GM21390 (cell line): Measurements from ENCODE around the gene EXOC3L4.
"Not testable (repeated sequence)": the region's sequence is repeated elsewhere in the genome, so short reads cannot be mapped to it uniquely, and the experiment has no call there.

Experiments
- ATAC-seq: cut with Tn5 transposase; IDR thresholded peaks from one replicate; pipeline ENCODE4 v1.9.1; 2021; ENCODE audit not compliant: unreplicated experiment

Gene EXOC3L4

DNA sequence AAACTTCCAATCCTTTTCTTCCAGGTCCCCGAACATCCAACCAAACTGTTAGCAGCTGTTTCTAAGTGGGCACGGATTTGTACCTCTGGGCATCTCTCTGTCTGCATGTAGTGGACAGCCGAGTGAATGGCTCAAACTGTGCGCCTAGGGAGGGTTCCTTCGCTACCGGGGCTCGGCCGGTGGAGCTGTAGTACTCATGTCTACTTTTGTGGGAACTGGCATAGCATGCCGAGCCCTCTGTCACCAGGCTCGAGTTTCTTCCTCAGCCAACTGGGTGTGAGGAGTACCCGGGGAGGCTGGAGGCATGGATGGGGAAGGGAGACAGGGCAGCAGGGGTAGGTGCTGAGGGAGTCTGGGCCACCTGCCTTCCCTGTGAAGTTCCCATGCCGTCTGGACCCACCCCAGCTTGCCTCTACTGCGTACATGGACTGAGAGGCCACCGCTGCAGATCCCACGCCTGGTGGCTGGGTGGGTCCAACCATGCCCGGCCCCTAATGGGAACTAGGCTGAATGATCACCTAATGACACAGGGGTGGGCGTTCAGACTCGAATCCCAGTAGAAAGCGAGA, 51.7 kb downstream of the EXOC3L4 start:
- no peak for ATAC-seq

DNA sequence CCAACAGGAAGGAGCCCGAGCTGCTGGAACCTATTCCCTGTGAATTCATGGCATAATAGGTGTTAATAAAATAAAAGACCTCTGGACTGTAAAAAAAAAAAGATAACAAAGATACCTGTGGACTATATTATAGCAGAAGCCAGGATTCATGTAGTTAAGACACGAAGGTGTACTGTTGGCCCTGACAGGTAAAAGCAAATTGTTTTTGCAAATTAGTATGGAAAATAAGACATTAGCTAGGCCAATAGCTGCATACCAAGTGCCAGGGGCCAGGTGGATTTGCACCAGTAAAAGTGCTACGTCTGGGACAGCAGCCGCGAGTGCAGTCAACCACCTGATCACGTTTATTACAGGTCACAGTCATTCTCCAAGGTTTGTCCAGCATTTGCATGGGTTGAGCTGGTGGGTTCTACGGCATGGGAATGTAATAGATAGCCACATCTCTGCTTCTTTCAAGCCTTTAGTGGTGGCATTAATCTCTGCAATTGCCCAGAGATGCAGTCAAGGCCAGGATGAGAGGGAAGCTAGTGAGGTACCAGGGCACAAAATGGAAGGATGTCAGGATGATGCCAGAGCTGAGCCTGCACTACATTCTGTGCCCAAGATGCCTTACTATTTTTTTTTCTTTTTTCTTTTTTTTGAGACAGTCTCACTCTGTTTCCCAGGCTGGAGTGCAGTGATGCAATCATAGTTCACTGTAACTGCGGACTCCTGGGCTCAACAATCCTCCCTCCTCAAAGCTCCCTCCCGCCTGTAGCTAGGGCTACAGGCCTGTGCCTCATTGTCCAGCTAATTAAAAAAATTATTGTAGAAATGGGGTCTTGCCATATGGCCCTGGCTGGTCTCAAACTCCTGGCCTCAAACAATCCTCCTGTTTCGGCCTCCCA, 55.1 kb downstream of the EXOC3L4 start:
- ATAC-seq: no peak

DNA sequence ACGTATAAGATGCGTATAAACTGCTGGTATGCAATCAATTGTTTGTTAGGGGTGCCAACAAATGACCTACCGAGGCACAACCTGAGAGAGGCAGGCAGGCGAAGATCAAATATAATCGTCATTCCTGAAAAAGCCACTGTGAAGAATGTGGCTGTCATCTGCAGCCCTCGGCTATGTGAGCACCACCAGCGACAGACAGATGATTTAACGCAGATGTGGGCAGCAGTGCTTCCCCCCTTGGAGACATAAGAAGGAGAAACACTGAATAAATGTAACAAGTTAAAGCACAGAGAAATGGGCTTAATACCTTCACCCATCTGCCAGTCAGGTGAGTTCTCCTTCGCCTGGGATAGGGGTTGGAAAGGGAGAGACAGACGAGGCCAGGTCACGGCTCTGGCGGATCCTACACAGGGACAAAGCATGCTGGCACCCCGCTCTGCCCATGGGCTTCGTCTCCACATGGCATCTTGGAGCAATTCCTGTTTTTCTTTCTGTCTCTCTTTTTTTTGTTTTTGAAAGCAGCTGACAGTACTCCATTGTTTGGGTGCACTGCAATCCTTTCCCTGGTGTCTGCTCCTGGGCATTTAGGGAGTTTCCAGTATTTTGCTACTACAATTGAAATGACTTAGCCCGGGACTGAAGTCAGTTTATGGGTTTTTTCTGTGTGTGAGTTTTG, 56.9 kb downstream of the EXOC3L4 start:
- no peak for ATAC-seq

DNA sequence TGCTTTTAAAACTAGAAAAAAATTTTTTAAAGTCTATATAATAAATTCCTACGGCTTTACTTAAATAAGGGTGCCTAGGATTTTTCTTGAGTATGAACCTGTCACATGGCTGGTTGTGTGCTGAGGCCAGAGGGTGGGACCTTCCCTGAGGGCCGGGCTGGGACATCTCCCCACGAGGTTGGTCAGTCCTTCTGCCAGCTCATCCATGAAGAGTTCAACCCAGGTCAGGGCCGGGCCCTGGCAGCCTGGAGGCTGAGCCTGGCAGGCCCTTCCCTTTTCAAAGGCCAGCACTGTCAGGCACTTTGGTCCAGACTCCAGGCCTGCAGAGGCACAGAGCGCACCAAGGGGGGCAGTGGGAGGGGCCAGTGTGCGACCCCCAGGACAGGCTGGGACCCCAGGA, 60.5 kb downstream of the EXOC3L4 start:
- ATAC-seq: no peak

- ATAC-seq: not testable (repeated sequence)
Observed at GRCh38 chr14:103155416-103155815, 60.9 kb downstream of the EXOC3L4 start.

- no peak for ATAC-seq
Observed at GRCh38 chr14:103155826-103156394, 61.4 kb downstream of the EXOC3L4 start.

DNA sequence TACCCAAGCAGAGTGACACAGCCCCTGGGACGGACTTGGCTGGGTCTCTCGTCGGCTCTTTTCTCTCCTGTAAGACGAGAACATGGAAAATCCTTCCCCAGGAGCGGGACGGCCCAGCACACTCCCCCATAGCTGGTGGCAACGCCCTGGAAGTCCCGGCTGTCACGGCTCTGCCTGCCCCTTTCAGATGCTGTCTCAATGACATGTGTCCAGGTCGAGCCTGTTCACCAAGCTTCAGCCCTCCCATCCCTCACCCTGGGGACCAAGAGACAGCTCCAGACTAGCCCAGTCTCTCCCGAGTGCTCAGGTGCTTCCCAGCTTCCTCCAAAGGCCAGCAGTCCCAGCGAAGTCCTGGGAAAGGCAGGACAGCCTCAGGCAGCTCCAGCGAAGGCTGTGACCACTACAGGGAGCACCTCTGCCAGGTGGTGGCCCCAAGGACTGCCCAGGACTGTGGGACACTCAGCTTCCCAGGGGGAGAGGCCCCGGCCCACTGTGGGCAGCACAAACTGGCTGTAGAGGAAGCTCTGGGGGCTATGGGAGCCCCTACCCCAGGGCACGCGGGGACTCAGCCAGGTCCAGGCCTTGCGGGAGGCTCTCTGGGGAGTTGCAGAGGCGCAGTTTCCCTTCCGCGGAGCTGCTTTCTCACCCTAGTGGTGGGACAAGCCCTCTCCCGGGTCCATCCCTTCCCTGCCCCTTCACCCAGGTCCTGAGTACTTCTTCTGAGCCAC, 62.3 kb downstream of the EXOC3L4 start:
- ATAC-seq: no peak

DNA sequence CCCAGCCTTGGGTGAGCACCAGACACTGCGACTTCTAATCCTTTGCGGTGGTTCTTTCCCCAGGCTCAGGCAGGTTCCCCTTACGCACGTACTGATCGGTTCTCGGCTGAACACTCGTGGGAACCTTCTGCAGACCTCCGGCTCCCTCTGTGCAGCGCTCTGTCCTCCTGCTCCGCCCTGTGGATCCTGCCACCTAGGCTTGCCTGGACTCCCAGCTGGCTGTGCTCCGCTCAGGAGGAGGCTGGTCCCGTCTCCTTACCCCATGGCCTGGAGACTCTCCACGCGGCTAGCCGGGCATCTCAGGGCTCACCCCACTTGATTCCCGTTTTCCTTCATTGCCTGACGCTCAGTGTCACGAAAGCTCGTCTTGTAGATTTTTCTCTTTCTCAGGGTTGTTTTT, 63.4 kb downstream of the EXOC3L4 start:
- no peak for ATAC-seq

DNA sequence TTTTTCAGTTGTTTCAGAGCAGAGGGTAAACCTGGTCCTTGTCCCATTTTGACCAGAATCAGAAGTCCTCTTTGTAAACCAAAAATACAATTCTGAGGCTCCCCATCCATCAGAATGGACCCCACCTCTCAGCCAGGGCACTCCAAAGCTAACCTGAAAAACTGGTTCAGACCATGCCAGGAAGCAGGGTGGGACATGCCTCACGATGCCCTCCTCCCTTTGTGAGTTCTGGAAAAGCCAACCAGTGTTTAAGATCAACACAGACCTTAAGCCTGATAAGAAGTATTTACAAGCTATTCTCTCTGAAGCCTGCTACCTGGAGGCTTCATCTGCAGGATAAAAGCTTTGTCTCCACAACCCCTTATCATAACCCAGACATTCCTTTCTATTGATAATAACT, 64.2 kb downstream of the EXOC3L4 start:
- ATAC-seq: no peak
